GM18517 (cell line): ENCODE results near the gene IGHMBP2.

Experiments
- ATAC-seq: cut with Tn5 transposase; IDR thresholded peaks from one replicate; pipeline ENCODE4 v1.9.1; 2021; ENCODE audit warnings: mild to moderate bottlenecking, moderate library complexity; ENCODE audit not compliant: unreplicated experiment

IGHMBP2 gene

DNA sequence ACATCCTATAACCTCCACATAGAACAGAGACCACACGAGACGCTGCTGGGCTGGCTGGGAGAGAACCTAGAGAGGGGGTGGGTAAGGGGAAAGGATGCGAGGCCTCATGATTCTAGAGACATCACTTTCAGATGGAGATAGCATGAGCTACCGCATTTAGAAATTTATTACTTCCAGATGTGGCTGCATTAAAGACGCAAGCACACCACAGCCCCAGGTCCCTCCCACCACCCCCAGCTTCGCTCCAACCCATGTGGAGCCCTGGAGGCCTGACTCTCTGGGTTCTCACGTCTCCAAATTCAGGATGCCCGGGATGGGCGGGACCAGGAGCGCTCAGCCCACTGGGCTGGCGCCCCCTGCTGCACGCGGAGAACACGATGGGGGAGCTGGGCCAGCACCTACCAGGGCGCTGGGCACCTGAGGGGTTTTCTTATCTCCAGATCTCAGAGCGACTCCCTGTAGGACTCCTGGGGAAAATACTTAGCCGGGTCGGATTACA lies 13.7 kb upstream of the IGHMBP2 start:
- no peak for ATAC-seq

DNA sequence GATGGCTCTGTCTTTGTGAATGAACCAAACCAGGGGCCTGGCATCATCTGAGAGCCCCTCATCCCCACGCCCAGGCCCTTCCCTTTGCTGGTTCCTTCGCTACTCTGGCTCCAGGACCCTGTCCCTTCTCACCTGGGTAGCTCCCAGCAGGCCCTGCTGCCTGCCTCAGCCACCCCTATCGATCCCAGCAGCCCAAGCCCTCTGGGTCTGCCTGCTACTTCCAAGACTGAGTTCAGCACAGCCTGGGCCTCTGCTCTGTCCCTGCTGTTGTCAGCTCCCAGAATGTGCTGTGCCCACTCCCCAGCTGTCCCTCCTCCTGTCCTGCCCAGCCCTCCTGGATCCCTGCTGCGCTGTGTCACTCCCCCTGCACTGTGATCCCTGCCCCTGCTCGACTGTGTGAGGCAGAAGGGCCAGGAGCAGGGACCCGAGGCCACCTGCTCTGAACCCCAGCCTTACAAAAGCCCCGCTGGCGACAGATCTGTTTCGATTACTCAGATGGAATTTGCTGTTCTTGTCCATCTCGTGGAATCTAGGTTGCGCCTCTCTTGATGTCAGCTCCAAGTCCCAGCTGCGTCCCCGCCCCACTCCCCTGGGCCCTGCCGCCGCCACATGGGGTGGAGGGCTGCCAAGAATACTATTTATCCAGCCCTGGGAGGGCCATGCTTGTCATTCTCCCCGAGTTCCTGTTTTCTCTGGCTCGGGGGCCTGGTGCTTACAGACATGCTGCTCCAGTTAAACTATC lies 13.0 kb upstream of the IGHMBP2 start:
- no peak for ATAC-seq

DNA sequence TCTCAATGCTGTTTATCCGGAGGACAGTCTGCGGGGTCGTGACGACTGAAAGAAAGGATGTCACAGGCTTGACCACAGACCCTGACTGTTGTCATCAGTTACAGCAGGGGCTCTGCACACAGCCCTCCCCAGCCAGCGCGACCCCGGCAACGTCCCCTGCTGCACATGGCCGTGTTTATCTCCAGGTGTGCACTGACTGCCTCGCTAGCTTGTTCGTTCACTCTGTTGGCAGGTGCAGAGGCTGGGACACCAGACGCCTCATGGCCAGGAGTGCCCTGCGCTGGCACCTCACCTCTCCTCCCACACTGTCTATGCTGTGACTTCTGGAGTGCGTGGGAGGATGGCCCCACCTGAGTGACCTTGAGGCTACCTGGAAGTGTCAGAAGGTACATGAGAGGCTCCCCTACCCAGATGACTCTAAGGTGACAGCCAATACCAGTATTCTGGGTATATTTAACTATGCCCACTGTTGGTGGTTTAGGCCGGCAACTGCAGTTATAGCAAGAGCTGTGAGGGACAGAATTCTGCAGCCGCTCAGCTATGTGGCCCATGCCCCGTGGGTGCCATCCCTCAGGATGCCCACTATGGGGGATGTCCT lies 12.2 kb upstream of the IGHMBP2 start:
- ATAC-seq = no peak

DNA sequence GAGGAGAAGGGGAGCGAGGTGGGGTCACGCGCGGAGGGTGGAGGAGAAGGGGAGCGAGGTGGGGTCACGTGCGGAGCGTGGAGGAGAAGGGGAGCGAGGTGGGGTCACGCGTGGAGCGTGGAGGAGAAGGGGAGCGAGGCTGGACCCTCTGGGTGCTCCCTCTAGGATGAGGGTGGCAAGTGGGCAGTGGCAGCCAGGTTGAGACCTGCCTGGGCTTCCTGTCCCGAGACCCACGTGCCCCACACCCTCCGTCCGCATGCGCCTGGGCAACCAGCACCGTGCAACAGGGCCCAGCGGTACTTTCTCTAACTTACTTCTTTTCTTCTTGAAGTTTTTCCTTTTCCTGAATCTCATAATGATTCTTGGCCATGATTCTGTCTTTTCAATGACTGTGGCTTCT lies 11.1 kb upstream of the IGHMBP2 start:
- ATAC-seq = no peak

DNA sequence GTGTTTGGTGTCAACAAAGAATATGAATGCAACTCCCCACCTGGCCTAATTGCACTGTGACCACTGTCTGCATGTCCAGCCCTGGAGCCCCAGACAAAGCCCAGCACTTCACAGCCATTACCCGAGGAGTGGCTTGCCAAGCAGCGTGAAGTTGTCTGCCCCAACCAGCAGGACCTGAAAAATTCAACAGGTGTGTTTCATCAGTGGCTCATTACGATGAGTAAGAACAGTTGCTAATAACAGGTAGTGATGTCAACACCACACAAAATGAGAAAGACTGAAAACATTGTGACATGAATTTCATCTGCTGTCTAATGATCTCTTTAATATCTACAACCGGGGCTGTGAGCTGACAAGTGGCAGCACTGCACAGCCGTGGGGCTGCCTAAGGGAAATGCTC lies 10.4 kb upstream of the IGHMBP2 start:
- no peak for ATAC-seq

DNA sequence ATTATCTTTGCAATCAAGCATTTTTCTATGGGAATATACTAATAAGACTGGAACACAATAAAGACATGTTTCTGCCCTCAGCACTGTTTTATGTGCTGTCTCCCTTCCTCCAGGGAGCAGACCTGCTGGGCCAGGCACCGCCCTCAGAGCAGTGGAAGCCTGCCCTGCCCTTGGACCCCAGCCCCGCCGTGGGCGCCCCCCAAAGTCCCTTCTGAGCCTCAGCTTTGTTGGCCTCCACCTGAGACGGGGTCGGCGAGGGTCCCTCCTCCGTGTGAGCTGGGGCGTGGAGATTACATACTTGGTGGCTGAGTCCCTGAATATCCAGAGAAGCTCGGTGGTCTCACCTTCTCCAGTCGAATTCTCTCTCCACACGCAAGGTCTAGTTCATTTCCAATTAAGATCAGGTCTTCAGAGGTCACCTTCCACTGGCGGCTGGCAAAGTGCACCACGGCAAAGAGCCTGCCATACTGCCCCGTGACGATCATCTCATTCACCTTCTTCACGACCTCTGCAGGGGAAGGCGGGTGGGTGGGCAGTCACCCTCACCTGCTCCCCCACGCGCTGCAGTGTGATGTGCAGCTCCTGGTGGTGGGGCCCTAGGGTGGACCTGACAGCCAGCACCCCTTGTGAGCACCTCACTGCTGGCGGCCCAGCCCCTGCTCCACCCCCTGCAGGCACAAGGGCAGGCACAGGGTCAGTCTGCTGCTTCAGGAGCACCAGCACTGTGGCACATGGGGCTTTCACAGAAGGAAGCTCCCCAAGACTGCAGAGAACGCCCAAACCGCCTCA lies 7.3 kb upstream of the IGHMBP2 start:
- no peak for ATAC-seq

DNA sequence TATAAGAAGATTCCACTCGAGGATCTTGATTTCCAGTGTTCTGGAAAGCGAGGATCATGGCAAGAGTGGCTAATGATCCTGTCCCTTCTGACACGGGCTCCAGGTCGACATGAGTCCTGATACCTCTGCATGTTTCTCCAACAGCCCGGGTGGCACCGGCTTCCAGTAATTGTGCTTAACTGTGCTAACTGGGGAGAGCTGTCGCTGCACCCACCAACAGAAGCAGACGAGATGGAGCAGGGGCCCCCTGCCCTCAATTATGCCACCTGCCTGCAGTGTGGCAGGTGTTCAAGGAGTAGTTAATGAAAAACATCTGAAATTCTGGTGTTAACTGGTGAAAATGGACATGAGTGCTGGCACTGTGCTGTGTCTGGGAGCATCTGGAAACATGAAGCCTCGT lies 6.2 kb upstream of the IGHMBP2 start:
- ATAC-seq = no peak

DNA sequence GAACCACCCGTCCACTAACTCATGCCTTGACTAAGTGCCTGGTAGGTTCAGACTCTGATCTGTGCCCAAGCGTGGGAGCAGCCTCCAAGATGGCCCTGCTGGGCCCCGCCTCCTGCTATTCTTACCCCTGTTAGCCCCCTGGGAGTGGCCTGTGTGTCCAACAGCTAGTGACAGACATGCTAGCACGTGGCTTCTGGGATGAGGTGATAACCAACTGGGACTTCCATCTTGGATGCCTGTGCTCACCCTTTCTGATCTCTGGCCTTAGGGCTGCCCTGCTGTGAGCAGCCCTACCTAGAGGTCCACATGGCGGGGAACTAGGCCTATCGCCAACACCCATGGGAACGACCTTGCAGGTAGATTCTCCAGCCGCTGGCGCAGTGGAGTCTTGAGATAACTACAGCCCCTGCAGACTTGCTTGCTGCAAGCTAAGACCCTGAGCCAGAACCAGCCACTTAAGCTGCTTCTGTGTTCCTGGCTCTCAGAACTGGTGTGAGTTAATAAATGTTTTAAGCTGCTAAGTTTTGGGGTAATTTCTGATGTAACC lies 2.8 kb upstream of the IGHMBP2 start:
- ATAC-seq = no peak

DNA sequence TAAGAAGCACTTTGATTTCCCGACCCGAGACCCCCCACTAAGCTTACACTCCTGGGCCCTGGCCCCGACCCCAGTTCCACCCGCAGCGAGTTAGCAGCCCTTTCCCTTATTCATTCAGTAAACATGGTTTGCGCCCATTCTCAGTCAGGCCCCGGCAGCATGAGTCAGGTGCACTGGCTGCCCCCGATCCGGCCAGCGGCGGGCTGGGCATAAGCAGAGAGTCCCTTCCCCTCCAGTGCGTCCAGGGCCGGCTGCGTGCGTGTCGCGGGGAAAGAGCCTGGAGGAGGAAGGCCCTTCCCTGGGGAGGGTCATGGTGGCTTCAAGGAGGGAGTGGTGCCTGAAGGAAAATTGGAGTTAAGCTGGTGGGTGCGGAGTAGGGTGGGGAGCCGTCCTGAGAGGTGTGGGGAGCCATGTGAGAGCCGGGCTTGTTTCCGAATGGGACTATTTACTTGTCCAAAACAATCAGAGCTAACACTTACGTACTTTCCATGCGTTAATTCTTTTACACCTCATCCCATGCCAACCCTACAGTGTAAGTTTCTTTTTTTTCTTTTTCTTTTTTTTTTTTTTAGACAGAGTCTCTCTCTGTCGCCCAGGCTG lies 657 bp downstream of the IGHMBP2 start:
- no peak for ATAC-seq

DNA sequence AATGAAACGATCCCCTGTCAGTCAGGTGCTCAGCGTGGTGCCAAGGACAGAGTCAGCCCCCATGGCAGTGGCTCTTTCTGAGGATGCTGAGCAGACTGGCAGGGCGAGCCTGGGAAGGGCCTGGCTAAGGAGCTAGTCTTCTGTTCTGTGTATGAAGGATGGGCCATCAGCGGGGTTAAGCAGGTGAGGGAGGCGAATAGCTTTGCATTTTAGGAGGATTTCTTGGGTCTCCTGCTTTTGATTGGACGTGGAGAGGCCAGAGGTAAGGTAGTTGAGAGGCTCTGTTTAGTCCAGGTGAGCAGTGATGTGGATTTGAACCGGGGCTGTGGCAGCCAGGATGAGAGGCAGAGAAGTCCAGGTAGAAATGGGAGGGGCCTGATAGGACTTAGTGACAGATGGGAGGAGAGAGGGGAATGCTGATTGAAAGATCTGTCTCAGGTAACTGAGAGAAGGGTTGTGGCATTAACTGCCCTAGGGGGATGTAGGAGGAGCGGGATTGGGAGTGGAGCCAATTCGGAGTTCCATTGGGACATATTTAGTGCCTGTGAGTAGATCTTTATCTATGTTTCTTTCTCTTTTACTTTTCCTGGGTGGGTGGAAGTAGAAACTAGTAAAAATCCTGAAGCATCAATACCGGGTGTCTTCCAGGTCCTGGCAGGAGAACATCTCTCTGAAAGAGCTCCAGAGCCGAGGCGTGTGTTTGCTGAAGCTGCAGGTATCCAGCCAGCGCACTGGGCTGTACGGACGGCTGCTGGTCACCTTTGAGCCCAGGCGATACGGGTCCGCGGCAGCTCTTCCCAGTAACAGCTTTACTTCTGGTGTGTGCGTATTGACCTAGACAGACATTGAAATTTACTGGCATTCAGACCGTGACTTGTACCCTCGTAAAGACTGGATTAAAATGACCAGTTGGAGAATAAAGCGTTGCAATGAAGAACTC lies 2.0 kb downstream of the IGHMBP2 start:
- ATAC-seq = no peak

DNA sequence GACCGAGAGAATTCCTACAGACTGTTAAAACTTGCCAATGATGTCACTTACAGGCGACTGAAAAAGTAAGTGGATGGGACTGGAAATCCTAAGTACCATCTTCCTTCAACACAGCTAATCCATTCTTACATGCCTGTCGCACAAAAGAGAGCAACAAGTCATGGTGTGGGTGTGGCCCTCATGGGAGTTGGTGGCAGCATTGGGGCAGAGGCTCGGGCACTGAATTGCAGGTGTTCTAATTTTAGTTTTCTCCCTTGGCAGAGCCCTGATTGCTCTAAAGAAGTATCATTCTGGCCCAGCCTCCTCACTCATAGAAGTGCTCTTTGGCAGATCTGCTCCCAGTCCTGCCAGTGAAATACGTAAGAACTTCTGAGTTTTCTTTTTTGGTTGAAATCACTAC lies 4.6 kb downstream of the IGHMBP2 start:
- ATAC-seq = no peak

DNA sequence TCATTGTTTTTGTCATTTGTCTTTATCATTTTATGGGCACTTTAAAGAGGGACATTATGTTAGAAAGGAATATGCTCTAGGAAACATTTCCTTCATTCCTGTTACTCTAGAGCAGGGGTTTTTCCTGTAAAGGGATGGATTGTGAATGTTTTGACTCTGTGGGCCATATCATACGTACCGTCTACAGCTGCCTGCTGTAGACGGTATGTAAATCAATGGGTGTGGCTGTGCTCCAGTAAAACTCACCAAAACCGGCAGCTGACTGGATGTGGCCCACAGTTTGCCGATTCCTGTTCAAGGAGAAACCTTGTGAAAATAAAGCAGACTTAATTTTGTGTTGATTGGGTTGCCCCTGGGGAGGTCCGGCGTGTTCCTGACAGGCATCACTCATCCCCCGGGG lies 7.3 kb downstream of the IGHMBP2 start:
- no peak for ATAC-seq

DNA sequence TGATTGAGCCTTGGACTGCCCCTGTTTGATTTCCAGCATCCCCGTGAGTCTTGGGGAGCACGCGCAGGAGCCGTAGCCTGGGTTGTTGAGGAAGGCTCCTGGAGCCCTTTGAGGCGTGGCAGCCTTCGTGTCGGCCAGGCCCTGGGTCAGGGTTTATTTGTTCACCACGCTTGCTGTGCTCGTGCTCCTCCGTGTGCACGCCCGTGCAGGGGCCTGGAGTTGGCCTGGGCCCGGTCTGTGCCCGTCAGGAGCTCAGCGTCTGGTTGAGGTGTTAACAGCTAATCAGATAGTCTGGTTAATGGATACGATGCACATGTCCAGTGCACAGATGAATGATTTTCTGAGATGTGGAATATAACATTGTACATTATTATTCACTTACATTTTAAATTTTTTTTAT lies 8.0 kb downstream of the IGHMBP2 start:
- no peak for ATAC-seq

DNA sequence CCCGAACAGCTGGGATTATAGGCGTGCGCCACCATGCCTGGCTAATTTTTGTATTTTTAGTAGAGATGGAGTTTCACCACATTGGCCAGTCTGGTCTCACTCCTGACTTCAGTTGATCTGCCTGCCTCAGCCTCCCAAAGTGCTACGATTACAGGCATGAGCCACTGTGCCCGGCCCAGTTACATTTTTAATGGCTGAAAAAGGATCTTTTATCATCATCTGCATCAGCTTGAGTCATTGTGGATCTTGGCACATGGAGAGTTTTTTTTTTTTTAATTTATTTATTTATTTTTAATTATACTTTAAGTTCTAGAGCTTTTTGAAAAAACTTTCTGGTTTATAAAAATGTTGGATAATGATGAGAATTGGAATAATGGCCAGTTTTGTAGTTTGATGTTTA lies 8.6 kb downstream of the IGHMBP2 start:
- ATAC-seq = no peak

DNA sequence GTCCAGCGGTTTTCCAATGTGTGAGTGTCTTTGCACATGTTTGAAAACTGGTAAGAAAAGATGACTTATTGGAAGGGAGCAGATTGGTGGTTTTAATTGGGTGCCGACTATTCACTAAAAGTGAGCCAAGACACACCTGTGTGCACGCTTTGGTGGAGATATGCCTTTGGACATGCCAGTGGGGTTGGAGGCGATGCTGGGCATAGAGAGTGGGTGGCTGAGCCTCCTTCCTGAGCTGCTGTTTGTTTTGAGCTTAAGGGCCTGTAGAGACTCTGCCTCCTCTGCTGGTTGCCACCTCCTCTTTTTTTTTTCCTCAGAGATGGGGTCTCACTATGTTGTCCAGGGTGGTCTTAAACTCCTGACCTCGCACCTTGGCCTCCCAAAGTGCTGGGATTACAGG lies 9.5 kb downstream of the IGHMBP2 start:
- ATAC-seq = no peak

DNA sequence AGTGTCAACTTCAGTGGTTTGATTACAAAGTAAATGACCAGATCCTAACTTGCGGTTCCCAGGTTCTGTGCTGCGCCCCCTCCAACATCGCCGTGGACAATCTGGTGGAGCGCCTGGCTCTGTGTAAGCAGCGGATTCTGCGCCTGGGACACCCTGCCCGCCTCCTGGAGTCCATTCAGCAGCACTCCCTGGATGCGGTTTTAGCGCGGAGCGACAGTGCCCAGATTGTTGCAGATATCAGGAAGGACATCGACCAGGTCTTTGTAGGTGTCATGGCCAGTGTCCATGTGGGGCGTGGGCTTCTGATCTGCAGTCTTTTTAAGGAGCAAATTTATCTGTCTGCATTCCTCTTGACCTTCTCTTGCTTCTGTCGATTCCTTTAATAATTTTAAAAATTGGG lies 11.1 kb downstream of the IGHMBP2 start:
- no peak for ATAC-seq

DNA sequence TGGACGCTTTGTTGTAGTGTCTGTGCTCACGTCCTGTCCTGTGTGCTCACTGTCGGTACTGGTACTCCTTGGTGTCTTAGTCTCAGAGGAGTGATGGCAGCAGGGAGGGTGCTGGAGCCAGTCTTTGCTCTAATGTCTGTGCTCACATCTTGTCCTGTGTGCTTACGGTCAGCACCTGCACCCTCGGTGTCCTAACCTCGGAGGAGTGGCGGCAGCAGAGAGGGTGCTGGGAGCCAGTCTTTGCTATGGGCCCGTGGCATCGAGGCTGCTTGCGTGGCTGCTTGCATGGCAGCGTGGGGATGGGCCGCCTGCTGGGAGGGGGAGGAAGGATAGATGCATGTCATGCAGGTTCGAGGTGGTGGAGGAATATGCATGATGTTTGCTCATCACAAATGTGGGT lies 12.7 kb downstream of the IGHMBP2 start:
- ATAC-seq = no peak

DNA sequence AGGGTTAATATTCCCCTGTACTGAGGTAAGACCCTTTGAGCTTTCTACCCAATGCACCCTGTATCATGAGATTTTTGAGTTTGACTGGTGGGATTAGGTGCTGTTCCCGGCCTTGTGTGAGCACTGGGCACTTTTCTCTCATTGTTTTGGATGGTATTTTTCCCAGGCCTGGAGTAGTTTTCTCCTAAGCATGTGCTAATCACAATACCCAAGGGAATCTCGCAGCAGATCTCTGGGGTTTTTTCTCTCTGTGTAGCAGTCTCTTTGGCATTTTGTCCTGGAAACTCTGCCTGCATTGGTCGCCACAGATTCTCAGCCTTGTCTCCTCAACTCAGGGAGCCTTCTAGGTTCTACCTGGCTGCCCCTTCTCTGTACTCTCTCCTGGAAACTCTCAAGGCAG lies 19.9 kb downstream of the IGHMBP2 start:
- no peak for ATAC-seq

DNA sequence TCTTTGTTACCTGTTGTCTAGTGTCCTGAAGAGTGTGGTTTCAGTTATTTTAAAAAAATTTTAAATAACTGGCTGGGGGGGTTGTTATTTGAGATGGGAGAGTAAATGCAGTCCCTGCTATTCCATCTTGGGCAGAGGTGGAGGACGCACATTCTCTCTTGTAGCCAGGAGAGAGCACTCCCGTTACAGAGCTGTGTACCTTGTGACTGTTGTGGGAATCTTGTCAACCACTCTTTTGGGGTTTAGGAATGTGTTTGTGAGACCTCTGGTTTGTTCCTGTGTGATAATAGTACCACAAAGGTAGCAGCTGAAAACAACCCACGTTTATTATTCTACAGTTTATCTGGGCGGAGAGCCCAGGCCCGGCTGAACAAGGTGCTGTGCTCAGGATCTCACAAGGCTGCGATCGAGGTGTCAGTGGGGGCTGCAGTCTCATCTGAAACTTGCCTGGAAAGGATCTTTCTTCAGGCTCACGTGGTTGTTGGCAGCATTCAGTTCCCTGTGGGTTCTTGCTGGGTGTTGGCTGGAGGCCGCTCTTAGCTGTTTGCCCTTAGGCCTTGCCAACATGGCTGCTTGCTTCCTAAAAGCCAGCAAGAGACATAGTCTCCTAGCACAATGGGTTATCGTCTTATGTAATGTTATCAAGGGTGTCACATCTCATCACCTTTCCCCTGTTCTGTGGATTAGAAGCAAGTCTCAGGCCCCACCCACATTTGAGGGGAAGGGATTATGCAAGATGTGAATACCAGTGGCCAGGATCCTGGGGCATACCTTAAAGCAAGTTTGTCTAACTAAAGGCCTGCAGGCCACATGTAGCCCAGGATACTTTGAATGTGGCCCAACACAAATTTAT lies 20.6 kb downstream of the IGHMBP2 start:
- no peak for ATAC-seq
